HG02981 (cell line): ENCODE measurements around the gene TM9SF2.
A peak's percentile ranks its signal among the peaks of the same experiment; 100 is the strongest.

Source experiments
- ATAC-seq: cut with Tn5 transposase; IDR thresholded peaks from one replicate; pipeline ENCODE4 v1.9.1; 2021; ENCODE audit warnings: mild to moderate bottlenecking, moderate library complexity; ENCODE audit not compliant: unreplicated experiment

The TM9SF2 gene

GRCh38 chr13:99495466-99496183, 5.6 kb upstream of the TM9SF2 start:
- no peak for ATAC-seq

GRCh38 chr13:99496184-99497142, 4.8 kb upstream of the TM9SF2 start:
- peak; percentile 30 for ATAC-seq

- peak; percentile 51 for ATAC-seq
Measured at GRCh38 chr13:99498171-99499161, 2.8 kb upstream of the TM9SF2 start.

GRCh38 chr13:99500839-99501183, 461 bp upstream of the TM9SF2 start:
- peak; percentile 9 for ATAC-seq

- ATAC-seq: no peak
Measured at GRCh38 chr13:99501848-99502301, 603 bp downstream of the TM9SF2 start.

- ATAC-seq: no peak
Measured at GRCh38 chr13:99505814-99506269, 4.6 kb downstream of the TM9SF2 start.

GRCh38 chr13:99506634-99507033, 5.4 kb downstream of the TM9SF2 start:
- peak; percentile 90 for ATAC-seq

- ATAC-seq: no peak
Measured at GRCh38 chr13:99507054-99507453, 5.8 kb downstream of the TM9SF2 start.

- no peak for ATAC-seq
Measured at GRCh38 chr13:99507551-99507950, 6.3 kb downstream of the TM9SF2 start.

- ATAC-seq: no peak
Measured at GRCh38 chr13:99507986-99508385, 6.7 kb downstream of the TM9SF2 start.

- ATAC-seq: no peak
Measured at GRCh38 chr13:99509479-99509878, 8.2 kb downstream of the TM9SF2 start.

GRCh38 chr13:99514801-99515200, 13.5 kb downstream of the TM9SF2 start:
- ATAC-seq: no peak

- ATAC-seq: no peak
Measured at GRCh38 chr13:99516153-99516929, 15.1 kb downstream of the TM9SF2 start.

- no peak for ATAC-seq
Measured at GRCh38 chr13:99517577-99517976, 16.3 kb downstream of the TM9SF2 start.

- no peak for ATAC-seq
Measured at GRCh38 chr13:99517984-99518383, 16.7 kb downstream of the TM9SF2 start.

- ATAC-seq: no peak
Measured at GRCh38 chr13:99522298-99522697, 21.0 kb downstream of the TM9SF2 start.

- no peak for ATAC-seq
Measured at GRCh38 chr13:99523838-99524237, 22.6 kb downstream of the TM9SF2 start.

- ATAC-seq: no peak
Measured at GRCh38 chr13:99525967-99526366, 24.7 kb downstream of the TM9SF2 start.

GRCh38 chr13:99526549-99526948, 25.3 kb downstream of the TM9SF2 start:
- ATAC-seq: no peak

GRCh38 chr13:99527301-99527700, 26.0 kb downstream of the TM9SF2 start:
- ATAC-seq: no peak
